Measurements from ENCODE around the gene LZTS2. TPM values are rescaled to one million over a fixed set of nuclear protein-coding genes. Genes with fewer than 3 reads are reported as not detected.

LZTS2 gene
- polyA plus RNA-seq, 1 experiment = 33.3 TPM

- Histone ChIP-seq H3K4me3 (ENCODE audit: low read depth, low read length) (no peak overlapping the region), H3K27ac (ENCODE audit: low read depth, low read length) (no peak overlapping the region), H3K27me3 (ENCODE audit: control insufficient read depth, insufficient read depth, low read length) (no peaks in the 10 kb centered on the region), H3K9me3 (ENCODE audit: control insufficient read depth, insufficient read depth, low read length) (no peaks in the 10 kb centered on the region; the same call in 1 of the 2 replicates)
- ChIA-PET CTCF (interaction anchor here (1.0 to 3.2 kb wide), 4 partner anchors 9 to 25 kb away, joined by 3 to 19 read pairs (median 5); no protein-coding TSS in a partner anchor), POLR2A (no interaction called here)
- no peak for DNase-seq (ENCODE audit: low read depth, low spot score)
- TF ChIP-seq, protein P1, sequence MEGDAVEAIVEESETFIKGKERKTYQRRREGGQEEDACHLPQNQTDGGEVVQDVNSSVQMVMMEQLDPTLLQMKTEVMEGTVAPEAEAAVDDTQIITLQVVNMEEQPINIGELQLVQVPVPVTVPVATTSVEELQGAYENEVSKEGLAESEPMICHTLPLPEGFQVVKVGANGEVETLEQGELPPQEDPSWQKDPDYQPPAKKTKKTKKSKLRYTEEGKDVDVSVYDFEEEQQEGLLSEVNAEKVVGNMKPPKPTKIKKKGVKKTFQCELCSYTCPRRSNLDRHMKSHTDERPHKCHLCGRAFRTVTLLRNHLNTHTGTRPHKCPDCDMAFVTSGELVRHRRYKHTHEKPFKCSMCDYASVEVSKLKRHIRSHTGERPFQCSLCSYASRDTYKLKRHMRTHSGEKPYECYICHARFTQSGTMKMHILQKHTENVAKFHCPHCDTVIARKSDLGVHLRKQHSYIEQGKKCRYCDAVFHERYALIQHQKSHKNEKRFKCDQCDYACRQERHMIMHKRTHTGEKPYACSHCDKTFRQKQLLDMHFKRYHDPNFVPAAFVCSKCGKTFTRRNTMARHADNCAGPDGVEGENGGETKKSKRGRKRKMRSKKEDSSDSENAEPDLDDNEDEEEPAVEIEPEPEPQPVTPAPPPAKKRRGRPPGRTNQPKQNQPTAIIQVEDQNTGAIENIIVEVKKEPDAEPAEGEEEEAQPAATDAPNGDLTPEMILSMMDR (IDR thresholded peaks at IDR 0.05; ENCODE audit: low read depth, low read length) = no peak
Observed at GRCh38 chr10:101035314-101035713, 35.7 kb downstream of the LZTS2 start.

DNA sequence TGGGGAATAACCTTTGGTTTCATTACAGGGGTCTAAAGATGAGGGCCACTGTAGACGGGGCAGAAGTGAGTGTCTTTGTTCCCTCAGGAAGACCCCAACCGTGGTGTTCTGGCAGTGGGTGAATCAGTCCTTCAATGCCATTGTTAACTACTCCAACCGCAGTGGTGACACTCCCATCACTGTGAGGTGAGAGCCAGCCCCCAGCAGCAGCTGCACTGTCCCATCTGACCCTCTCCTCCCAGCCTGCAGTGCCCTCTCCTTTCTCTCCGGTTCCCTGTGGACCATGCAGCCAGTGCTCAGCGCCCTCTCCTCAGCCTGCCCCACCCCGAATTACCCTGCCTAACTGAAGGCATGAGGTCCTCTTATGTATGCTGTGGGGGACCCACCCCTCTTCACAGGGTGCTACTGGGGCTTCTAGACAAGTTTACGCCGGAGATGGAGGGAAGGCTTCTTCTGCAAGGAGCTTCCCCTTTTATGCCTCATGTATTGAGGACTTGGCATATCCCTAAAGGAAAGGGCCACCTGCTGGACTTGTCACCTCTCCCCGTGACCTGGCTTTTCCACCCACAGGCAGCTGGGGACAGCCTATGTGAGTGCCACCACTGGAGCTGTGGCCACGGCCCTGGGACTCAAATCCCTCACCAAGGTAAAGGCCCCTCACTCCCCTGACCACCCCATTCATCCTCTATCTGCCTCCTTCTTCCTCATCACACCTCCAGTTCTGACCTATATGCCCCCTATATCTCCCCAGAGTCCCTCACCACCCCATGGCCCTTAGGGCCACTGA is 36.5 kb downstream of the LZTS2 start:
- TF ChIP-seq, protein P1 (IDR thresholded peaks at IDR 0.05; ENCODE audit: low read depth, low read length) = no peak
- Histone ChIP-seq H3K9me3 (ENCODE audit: control insufficient read depth, insufficient read depth, low read length) (no peaks in the 10 kb centered on the region; the same call in 1 of the 2 replicates), H3K27me3 (ENCODE audit: control insufficient read depth, insufficient read depth, low read length) (no peaks in the 10 kb centered on the region), H3K4me3 (ENCODE audit: low read depth, low read length) (no peak overlapping the region), H3K27ac (ENCODE audit: low read depth, low read length) (no peak overlapping the region)
- POLR2A ChIA-PET = no interaction called here
- no peak for DNase-seq (ENCODE audit: low read depth, low spot score)
- CTCF ChIA-PET = interaction anchor here (1.1 to 3.2 kb wide), 3 partner anchors 10 to 22 kb away, joined by 3 to 19 read pairs (median 7); no protein-coding TSS in a partner anchor

- POLR2A ChIA-PET = interaction anchor here (0.6 kb wide), 1 partner anchor 664 kb away, joined by 3 read pairs; no protein-coding TSS in a partner anchor
- Histone ChIP-seq H3K27ac (ENCODE audit: low read depth, low read length) (no peak overlapping the region), H3K27me3 (ENCODE audit: control insufficient read depth, insufficient read depth, low read length) (no peaks in the 10 kb centered on the region), H3K9me3 (ENCODE audit: control insufficient read depth, insufficient read depth, low read length) (no peaks in the 10 kb centered on the region; the same call in 1 of the 2 replicates), H3K4me3 (ENCODE audit: low read depth, low read length) (no peak overlapping the region)
- TF ChIP-seq, protein P1 (IDR thresholded peaks at IDR 0.05; ENCODE audit: low read depth, low read length) = no peak
- no peak for DNase-seq (ENCODE audit: low read depth, low spot score)
- CTCF ChIA-PET = interaction anchor here (2.0 kb wide), 1 partner anchor 23 kb away, joined by 7 read pairs; no protein-coding TSS in a partner anchor
Observed at GRCh38 chr10:101036726-101037125, 37.1 kb downstream of the LZTS2 start.

DNA sequence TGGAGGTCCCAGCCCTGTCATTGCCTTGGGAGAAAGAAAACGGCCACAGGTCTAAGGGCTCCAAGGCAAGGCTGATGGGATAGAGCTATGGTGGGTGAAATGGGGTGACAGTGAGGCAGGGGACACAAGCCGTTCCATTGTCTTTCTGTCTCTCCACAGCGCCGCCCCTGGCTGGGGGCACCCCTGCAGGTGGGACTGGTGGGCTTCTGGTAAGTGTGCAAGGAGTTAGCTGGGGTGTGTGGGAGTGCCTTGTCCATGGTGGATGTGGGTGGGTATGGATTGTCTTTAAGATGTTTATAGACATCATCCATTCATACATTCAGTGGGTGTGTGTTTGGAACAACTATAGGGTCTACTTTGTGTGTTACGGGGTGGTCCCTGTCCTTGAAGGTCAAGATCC is 38.9 kb downstream of the LZTS2 start:
- ChIA-PET CTCF (interaction anchor here (0.6 to 17.3 kb wide), 5 partner anchors 10 to 46 kb away, joined by 3 to 414 read pairs (median 7); partner anchors contain the start of gene KAZALD1), POLR2A (interaction anchor here (0.5 kb wide), 1 partner anchor 13 kb away, joined by 3 read pairs; no protein-coding TSS in a partner anchor)
- TF ChIP-seq, protein P1 (IDR thresholded peaks at IDR 0.05; ENCODE audit: low read depth, low read length) = no peak
- no peaks in the 10 kb centered on the region for H3K27me3 ChIP-seq (ENCODE audit: control insufficient read depth, insufficient read depth, low read length)
- DNase-seq (ENCODE audit: low read depth, low spot score) = no peak
- no peak overlapping the region for H3K4me3 ChIP-seq (ENCODE audit: low read depth, low read length)
- H3K9me3 ChIP-seq (ENCODE audit: control insufficient read depth, insufficient read depth, low read length) = no peaks in the 10 kb centered on the region
- H3K27ac ChIP-seq (ENCODE audit: low read depth, low read length) = no peak overlapping the region

DNA sequence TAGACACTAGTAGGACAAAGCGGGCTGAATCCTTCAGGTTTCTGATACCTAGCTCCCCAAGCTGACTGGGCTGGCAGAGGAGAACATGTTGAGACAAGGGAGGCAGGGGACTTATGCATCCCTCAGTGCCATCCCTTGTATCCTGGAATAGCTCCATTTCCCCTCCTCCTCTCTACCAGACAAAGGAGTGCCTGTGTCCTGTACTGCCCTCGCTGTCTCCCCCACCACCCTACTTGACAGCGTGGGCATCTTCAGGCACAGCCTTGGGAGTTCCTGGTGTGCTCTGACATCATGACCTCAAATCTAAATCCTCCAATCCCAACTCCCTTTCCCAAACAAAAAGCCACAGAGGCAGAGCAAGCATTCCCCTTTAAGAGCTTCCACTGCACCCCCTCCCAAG is 40.5 kb downstream of the LZTS2 start:
- DNase-seq (ENCODE audit: low read depth, low spot score) = no peak
- Histone ChIP-seq H3K9me3 (ENCODE audit: control insufficient read depth, insufficient read depth, low read length) (no peaks in the 10 kb centered on the region), H3K4me3 (ENCODE audit: low read depth, low read length) (no peak overlapping the region), H3K27me3 (ENCODE audit: control insufficient read depth, insufficient read depth, low read length) (no peaks in the 10 kb centered on the region), H3K27ac (ENCODE audit: low read depth, low read length) (no peak overlapping the region)
- ChIA-PET POLR2A (interaction anchor here (0.7 to 2.6 kb wide), 2 partner anchors 8 to 10 kb away, joined by 5 to 7 read pairs; no protein-coding TSS in a partner anchor), CTCF (interaction anchor here (0.6 to 17.3 kb wide), 6 partner anchors 11 to 1039 kb away, joined by 4 to 414 read pairs (median 20); partner anchors contain the start of genes KAZALD1 and LZTS2)
- TF ChIP-seq, protein P1 (IDR thresholded peaks at IDR 0.05; ENCODE audit: low read depth, low read length) = no peak

All from AG04450 (cell line).